Keratinocyte (primary cell): ENCODE measurements around the gene RFC2. TPM values are rescaled to one million over a fixed set of nuclear protein-coding genes. Genes with fewer than 3 reads are reported as not detected.
A peak's percentile ranks its signal among the peaks of the same experiment; 100 is the strongest.
"Not testable (repeated sequence)": the region's sequence is repeated elsewhere in the genome, so short reads cannot be mapped to it uniquely, and the experiment has no call there.

Experiments
- DNase-seq: peaks from one replicate; pipeline ENCODE4 v3.0.0-alpha.2; 2011; ENCODE audit warnings: low read depth, missing footprints, low spot score
- FAIRE-seq: peaks from 2 replicates; lab custom pipeline; 2011; peaks lifted over from hg19 to GRCh38; lab: Jason Lieb, UNC
- H2AFZ ChIP-seq: 2 replicates; pipeline ENCODE4 v1.6.0; 2012; ENCODE audit warnings: low read length, control low read depth, inconsistent platforms; ENCODE audit not compliant: control insufficient read depth
- H3K27ac ChIP-seq: 2 replicates; pipeline ENCODE4 v1.5.1; 2011; ENCODE audit warnings: low read length; ENCODE audit not compliant: control insufficient read depth, insufficient read depth
- H3K27me3 ChIP-seq: 3 replicates; pipeline ENCODE4 v1.6.0; 2011; ENCODE audit warnings: low read length; ENCODE audit not compliant: control insufficient read depth, insufficient read depth; ENCODE audit errors: extremely low read depth
- H3K36me3 ChIP-seq, 2 experiments: 2 replicates in 1 of 2; 3 replicates in 1 of 2; pipeline ENCODE4 v1.5.1; 2011; ENCODE audit warnings: low read length in 2 of 2, mild to moderate bottlenecking in 1 of 2; ENCODE audit not compliant: control insufficient read depth in 2 of 2, insufficient read depth in 2 of 2; ENCODE audit errors: extremely low read depth in 1 of 2
- H3K4me1 ChIP-seq: 3 replicates; pipeline ENCODE4 v1.5.1; 2011; ENCODE audit warnings: low read length; ENCODE audit not compliant: control insufficient read depth, insufficient read depth; ENCODE audit errors: extremely low read depth
- H3K4me2 ChIP-seq: 3 replicates; pipeline ENCODE4 v1.6.0; 2011; ENCODE audit warnings: low read depth, low read length; ENCODE audit not compliant: control insufficient read depth, insufficient read depth; ENCODE audit errors: extremely low read depth
- H3K4me3 ChIP-seq, 3 experiments: fragments of 200-600 bp in 1 of 3; sonication (generic) in 1 of 3; 2 replicates in 2 of 3; 3 replicates in 1 of 3; pipeline ENCODE4 v1.5.1; 2011 to 2016; ENCODE audit warnings: low read length in 3 of 3, mild to moderate bottlenecking in 3 of 3, control low read depth in 2 of 3, inconsistent platforms in 1 of 3, low read depth in 1 of 3, mixed read lengths in 1 of 3, mixed run types in 1 of 3, moderate library complexity in 1 of 3; ENCODE audit not compliant: control insufficient read depth in 2 of 3, insufficient read depth in 2 of 3; ENCODE audit errors: extremely low read depth in 1 of 3
- H3K79me2 ChIP-seq: 2 replicates; pipeline ENCODE4 v1.6.0; 2012; ENCODE audit warnings: low read length; ENCODE audit not compliant: control insufficient read depth, insufficient read depth
- H3K9ac ChIP-seq: 3 replicates; pipeline ENCODE4 v1.6.0; 2011; ENCODE audit warnings: low read length; ENCODE audit not compliant: control insufficient read depth, insufficient read depth; ENCODE audit errors: extremely low read depth
- H3K9me1 ChIP-seq: 3 replicates; pipeline ENCODE4 v1.6.0; 2011; ENCODE audit warnings: low read length; ENCODE audit not compliant: control insufficient read depth, insufficient read depth; ENCODE audit errors: extremely low read depth
- H3K9me3 ChIP-seq: 2 replicates; pipeline ENCODE4 v1.5.1; 2012; ENCODE audit warnings: low read depth, low read length; ENCODE audit not compliant: control insufficient read depth
- H4K20me1 ChIP-seq: 3 replicates; pipeline ENCODE4 v1.6.0; 2011; ENCODE audit warnings: low read length; ENCODE audit not compliant: control insufficient read depth, insufficient read depth; ENCODE audit errors: extremely low read depth
- EZH2 ChIP-seq: IDR thresholded peaks from one replicate; pipeline ENCODE4 v1.6.1; 2012; ENCODE audit warnings: inconsistent platforms, mild to moderate bottlenecking, low read length, moderate library complexity
- dilution Hi-C: fragments of 300-500 bp; cut with MboI; formaldehyde crosslinking; loops from one replicate; pipeline ENCODE4 v1.7.0; 2020; ENCODE audit warnings: low sequenced_read_pairs; ENCODE audit not compliant: extremely low pct_ligation_motif_present
- polyA plus RNA-seq, 5 experiments: library from polyadenylated mRNA; depleted of rRNA in 3 of 5; stranded (reverse) in 3 of 5; stranded (forward) in 1 of 5; unstranded in 1 of 5; fragments of >200 nt; gene quantifications; 1 replicate in 1 of 5; 2 replicates in 3 of 5; 3 replicates in 1 of 5; pipeline versions ENCODE4 v1.2.1 to v1.2.3, GENCODE V29; 2011 to 2012; ENCODE audit warnings: missing spikeins in 2 of 5, low read depth in 1 of 5, low replicate concordance in 1 of 5
- TF ChIP-seq, protein P1 (sequence below), 3 experiments: IDR thresholded peaks in 1 of 3; conservative IDR thresholded peaks in 1 of 3; optimal IDR thresholded peaks in 1 of 3; 2 replicates in 2 of 3; 3 replicates in 1 of 3; pipeline versions ENCODE3 to v1.5.1; 2011; ENCODE audit warnings: low read length in 3 of 3, mild to moderate bottlenecking in 3 of 3, moderate library complexity in 2 of 3, control low read depth in 1 of 3, inconsistent platforms in 1 of 3; ENCODE audit not compliant: insufficient read depth in 2 of 3; ENCODE audit errors: extremely low read depth in 1 of 3

Gene RFC2
- polyA plus RNA-seq, 1 donor (not counting 4 experiments of a cell fraction or from before 2014, with no cell fraction given): 24.7 TPM

DNA sequence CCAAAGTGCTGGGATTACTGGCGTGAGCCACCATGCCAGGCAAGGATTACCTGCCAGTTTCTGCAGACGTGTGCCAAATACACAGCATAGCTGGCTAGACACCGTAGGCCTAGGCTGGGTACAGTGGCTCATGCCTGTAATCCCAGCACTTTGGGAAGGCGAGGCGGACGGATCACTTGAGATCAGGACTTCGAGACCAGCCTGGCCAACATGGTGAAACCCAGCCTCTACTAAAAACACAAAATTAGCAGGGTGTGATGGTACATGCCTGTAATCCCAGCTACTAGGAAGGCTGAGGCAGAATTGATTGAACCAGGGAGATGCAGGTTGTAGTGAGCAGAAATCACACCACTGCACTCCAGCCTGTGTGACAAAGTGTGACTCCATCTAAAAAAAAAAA is 868 bp downstream of the RFC2 start:
- Histone ChIP-seq H2AFZ (peak overlapping the region; percentile 35), H3K9ac (peak overlapping the region; percentile 85), H3K79me2 (peaks cover 15% of the 10 kb centered on the region), H3K27me3 (no peaks in the 10 kb centered on the region), H3K27ac (peak overlapping the region; percentile 74), H3K4me1 (peaks cover 8% of the 10 kb centered on the region), H3K9me3 (no peaks in the 10 kb centered on the region), H3K4me3 (peak overlapping the region; percentile 68 to 98 (median 89)), H3K4me2 (peak overlapping the region; percentile 91), H4K20me1 (no peaks in the 10 kb centered on the region), H3K9me1 (no peaks in the 10 kb centered on the region), H3K36me3 (peaks cover 7 to 11% of the 10 kb centered on the region in 2 experiments)
- dilution Hi-C loops: no loop called here
- no peak for TF ChIP-seq EZH2
- TF ChIP-seq, protein P1, sequence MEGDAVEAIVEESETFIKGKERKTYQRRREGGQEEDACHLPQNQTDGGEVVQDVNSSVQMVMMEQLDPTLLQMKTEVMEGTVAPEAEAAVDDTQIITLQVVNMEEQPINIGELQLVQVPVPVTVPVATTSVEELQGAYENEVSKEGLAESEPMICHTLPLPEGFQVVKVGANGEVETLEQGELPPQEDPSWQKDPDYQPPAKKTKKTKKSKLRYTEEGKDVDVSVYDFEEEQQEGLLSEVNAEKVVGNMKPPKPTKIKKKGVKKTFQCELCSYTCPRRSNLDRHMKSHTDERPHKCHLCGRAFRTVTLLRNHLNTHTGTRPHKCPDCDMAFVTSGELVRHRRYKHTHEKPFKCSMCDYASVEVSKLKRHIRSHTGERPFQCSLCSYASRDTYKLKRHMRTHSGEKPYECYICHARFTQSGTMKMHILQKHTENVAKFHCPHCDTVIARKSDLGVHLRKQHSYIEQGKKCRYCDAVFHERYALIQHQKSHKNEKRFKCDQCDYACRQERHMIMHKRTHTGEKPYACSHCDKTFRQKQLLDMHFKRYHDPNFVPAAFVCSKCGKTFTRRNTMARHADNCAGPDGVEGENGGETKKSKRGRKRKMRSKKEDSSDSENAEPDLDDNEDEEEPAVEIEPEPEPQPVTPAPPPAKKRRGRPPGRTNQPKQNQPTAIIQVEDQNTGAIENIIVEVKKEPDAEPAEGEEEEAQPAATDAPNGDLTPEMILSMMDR (optimal IDR thresholded peaks at IDR 0.05 in 1 of 3, IDR thresholded peaks at IDR 0.05 in 1 of 3, conservative IDR thresholded peaks at IDR 0.05 in 1 of 3; ENCODE audit: extremely low read depth in 1 of 3, insufficient read depth in 2 of 3, low read length in 3 of 3): no peak
- no peak for FAIRE-seq
- no peak for DNase-seq

DNA sequence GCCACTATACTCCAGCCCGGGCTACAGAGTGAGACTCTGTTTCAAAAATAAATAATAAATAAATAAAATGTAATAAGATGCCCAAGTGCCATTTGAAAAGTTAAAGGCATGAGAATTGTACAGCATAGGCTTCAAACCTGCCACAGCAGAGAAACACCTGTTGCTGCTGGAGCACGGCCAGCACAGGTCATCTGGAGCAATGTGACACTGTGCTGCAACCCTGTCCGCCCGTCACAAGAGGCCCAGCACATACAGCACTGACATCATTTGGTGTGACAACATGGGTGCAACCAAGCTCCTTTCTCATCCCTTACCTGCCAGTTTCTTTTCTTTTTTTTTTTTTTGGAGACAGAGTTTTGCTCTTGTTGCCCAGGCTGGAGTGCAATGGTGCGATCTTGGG is 1.3 kb downstream of the RFC2 start:
- DNase-seq (no peak), FAIRE-seq (no peak)
- no peak overlapping the region for H2AFZ ChIP-seq
- peaks cover 7 to 11% of the 10 kb centered on the region in 2 experiments for H3K36me3 ChIP-seq
- peak overlapping the region; percentile 91 for H3K4me2 ChIP-seq
- TF ChIP-seq EZH2: no peak
- TF ChIP-seq, protein P1 (optimal IDR thresholded peaks at IDR 0.05 in 1 of 3, IDR thresholded peaks at IDR 0.05 in 1 of 3, conservative IDR thresholded peaks at IDR 0.05 in 1 of 3; ENCODE audit: extremely low read depth in 1 of 3, insufficient read depth in 2 of 3, low read length in 3 of 3): no peak
- H3K4me1 ChIP-seq: peaks cover 8% of the 10 kb centered on the region
- H3K27me3 ChIP-seq: no peaks in the 10 kb centered on the region
- dilution Hi-C loops: no loop called here
- peak overlapping the region; percentile 85 for H3K9ac ChIP-seq
- H4K20me1 ChIP-seq: no peaks in the 10 kb centered on the region
- no peaks in the 10 kb centered on the region for H3K9me3 ChIP-seq
- H3K79me2 ChIP-seq: peaks cover 15% of the 10 kb centered on the region
- no peak overlapping the region for H3K27ac ChIP-seq
- H3K4me3 ChIP-seq: peak overlapping the region in 1 of 3 experiments; percentile 68
- H3K9me1 ChIP-seq: no peaks in the 10 kb centered on the region

DNA sequence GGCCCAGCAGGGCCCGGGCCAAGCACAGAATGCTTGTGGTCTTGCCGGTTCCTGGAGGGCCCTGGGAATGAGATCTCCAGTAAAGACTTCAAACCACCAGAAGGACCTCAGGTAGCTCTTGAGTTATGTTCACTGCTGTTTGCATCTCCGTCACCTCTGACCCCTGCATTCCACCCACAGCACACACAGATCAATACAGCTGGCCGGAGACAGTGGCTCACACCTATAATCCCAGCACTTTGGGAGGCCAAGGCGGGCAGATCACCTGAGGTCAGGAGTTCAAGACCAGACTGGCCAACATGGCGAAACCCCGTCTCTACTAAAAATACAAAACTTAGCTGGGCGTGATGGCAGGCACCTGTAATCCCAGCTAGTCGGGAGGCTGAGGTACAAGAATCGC is 5.1 kb downstream of the RFC2 start:
- DNase-seq, dilution Hi-C loops, H3K4me1 ChIP-seq, H4K20me1 ChIP-seq, H3K9me3 ChIP-seq, H3K4me2 ChIP-seq, FAIRE-seq, H3K4me3 ChIP-seq, H3K9ac ChIP-seq, H3K9me1 ChIP-seq, H2AFZ ChIP-seq, H3K27ac ChIP-seq, H3K27me3 ChIP-seq: not testable (repeated sequence)
- Histone ChIP-seq H3K79me2 (peaks cover 14% of the 10 kb centered on the region), H3K36me3 (peaks cover 7 to 17% of the 10 kb centered on the region in 2 experiments)
